ENCODE measurements around the gene EPRS1.

The EPRS1 gene

DNA sequence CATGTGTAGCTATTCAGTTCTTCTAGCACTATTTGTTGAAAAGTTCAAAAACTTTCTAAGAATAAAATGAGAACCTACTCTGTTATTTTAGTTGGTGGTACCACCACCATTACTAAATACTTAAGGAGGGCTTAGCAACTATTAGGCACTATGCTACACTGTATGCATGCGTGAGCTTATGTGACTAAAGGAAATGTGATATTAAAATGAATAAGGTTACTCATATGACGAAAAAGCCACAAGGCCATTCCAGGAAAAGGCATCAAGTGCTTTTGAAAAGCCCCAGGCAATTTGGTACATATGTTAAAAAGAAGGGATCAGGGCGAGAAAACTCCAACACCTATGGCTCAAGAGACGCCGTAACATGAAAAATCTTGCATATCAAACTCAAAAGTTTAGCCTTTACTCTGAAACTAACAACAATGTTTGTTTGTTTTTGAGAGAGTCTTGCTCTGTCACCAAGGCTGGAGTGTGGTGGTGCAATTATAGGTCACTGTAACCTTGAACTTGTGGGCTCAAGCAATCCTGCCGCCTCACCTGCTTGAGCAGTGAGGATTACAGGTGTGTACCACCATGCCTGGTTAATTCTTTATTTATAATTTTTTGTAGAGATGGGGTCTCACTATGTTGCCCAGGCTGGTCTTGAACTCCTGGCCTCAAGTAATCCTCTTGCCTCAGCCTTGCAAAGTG lies 42.5 kb downstream of the EPRS1 start:
- TF ChIP-seq, protein P1, sequence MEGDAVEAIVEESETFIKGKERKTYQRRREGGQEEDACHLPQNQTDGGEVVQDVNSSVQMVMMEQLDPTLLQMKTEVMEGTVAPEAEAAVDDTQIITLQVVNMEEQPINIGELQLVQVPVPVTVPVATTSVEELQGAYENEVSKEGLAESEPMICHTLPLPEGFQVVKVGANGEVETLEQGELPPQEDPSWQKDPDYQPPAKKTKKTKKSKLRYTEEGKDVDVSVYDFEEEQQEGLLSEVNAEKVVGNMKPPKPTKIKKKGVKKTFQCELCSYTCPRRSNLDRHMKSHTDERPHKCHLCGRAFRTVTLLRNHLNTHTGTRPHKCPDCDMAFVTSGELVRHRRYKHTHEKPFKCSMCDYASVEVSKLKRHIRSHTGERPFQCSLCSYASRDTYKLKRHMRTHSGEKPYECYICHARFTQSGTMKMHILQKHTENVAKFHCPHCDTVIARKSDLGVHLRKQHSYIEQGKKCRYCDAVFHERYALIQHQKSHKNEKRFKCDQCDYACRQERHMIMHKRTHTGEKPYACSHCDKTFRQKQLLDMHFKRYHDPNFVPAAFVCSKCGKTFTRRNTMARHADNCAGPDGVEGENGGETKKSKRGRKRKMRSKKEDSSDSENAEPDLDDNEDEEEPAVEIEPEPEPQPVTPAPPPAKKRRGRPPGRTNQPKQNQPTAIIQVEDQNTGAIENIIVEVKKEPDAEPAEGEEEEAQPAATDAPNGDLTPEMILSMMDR (conservative IDR thresholded peaks at IDR 0.05): no peak

DNA sequence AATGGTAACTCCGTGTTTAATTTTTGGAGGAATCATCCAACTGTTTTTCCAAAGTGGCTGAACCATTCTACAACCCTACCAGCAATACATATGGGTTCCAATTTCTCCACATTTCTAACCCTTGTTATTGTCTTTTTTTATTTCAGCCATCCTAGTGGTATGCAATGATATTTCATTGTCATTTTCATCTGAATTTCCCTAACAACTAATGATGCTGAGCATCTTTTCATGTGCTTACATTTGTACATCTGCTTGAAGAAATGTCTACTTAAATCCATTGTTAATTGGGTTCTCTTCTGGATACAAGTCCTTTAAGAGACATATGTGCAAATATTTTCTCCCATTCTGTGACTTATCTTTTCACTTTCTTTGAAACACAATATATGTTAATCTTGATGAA lies 43.3 kb downstream of the EPRS1 start:
- H3K27ac ChIP-seq: no peak overlapping the region
- TF ChIP-seq, protein P1 (conservative IDR thresholded peaks at IDR 0.05): no peak

More for the DNA sequence above, 42.5 kb downstream of the EPRS1 start:
- no peak overlapping the region for H3K27ac ChIP-seq

DNA sequence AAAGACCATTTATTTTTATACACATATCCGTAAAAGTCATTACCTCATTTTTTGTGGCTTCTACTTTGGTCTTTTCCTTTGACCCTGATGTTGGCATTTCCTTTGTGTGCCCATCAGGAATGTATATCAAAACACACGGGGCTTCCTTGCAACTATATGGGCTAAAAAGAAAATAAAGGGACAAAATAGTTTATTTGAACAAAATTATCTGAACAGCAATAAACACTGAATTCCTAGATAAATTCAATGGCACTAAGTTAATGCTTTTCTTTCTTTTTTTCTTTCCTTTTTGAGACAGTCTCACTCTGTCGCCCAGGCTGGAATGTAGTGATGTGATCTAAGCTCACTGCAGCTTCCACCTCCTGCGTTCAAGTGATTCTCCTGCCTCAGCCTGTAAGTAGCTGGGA lies 45.2 kb downstream of the EPRS1 start:
- no peak overlapping the region for H3K27ac ChIP-seq
- TF ChIP-seq, protein P1 (conservative IDR thresholded peaks at IDR 0.05): no peak

DNA sequence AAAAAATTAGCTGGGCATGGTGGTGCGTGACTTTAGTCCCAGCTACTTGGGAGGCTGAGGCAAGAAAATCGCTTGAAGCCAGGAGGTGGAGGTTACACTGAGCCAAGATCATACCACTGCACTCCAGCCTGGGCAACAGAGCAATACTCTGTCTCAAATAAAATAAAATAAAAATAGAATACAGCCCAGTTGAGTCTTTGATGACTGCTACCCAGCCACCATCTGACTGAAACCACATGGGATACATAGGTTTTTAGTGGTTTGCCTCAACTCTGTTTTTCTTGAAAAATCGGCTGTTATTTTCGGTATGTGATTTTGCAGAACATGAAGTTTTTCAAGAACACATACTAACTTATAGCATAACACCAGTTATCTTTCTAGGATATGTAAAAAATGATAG lies 46.5 kb downstream of the EPRS1 start:
- TF ChIP-seq, protein P1 (conservative IDR thresholded peaks at IDR 0.05): no peak
- H3K27ac ChIP-seq: no peak overlapping the region

All from VCaP (cell line).